GM12873 (cell line): ENCODE measurements around the gene TMEM132D.

Experiments
- CTCF ChIP-seq: IDR thresholded peaks from 2 replicates; pipeline ENCODE4 v1.5.1; 2012; ENCODE audit warnings: low read depth, mild to moderate bottlenecking, moderate library complexity, low read length, control low read depth; ENCODE audit not compliant: insufficient read depth; ENCODE audit errors: missing control alignments

The TMEM132D gene

GRCh38 chr12:129373746-129374145 is 530.1 kb downstream of the TMEM132D start:
- TF ChIP-seq CTCF: no peak

GRCh38 chr12:129372876-129373275 is 530.9 kb downstream of the TMEM132D start:
- TF ChIP-seq CTCF: no peak

- TF ChIP-seq CTCF: no peak
Observed at GRCh38 chr12:129372348-129372747, 531.5 kb downstream of the TMEM132D start.

GRCh38 chr12:129371268-129371667 is 532.6 kb downstream of the TMEM132D start:
- no peak for TF ChIP-seq CTCF

- TF ChIP-seq CTCF: no peak
Observed at GRCh38 chr12:129366656-129367055, 537.2 kb downstream of the TMEM132D start.

GRCh38 chr12:129363041-129363440 is 540.8 kb downstream of the TMEM132D start:
- no peak for TF ChIP-seq CTCF

- TF ChIP-seq CTCF: no peak
Observed at GRCh38 chr12:129357233-129357632, 546.6 kb downstream of the TMEM132D start.

- no peak for TF ChIP-seq CTCF
Observed at GRCh38 chr12:129351481-129351880, 552.3 kb downstream of the TMEM132D start.
